LNCaP clone FGC (cell line): ENCODE data around the gene CCDC174.
"Not testable (repeated sequence)": the region's sequence is repeated elsewhere in the genome, so short reads cannot be mapped to it uniquely, and the experiment has no call there.

ENCODE experiments used
- DNase-seq: peaks from one replicate; pipeline ENCODE4 v3.0.0-alpha.2; 2011; ENCODE audit warnings: low read depth
- H3K4me3 ChIP-seq: 2 replicates; pipeline ENCODE4 v1.5.1; 2011; ENCODE audit warnings: mild to moderate bottlenecking, low read depth, low read length, control low read depth
- TF ChIP-seq, protein P1 (sequence below): IDR thresholded peaks from 2 replicates; pipeline ENCODE4 v1.5.1; 2012; ENCODE audit warnings: mild to moderate bottlenecking; ENCODE audit not compliant: control insufficient read depth, insufficient read depth; ENCODE audit errors: extremely low read depth

Gene CCDC174

DNA sequence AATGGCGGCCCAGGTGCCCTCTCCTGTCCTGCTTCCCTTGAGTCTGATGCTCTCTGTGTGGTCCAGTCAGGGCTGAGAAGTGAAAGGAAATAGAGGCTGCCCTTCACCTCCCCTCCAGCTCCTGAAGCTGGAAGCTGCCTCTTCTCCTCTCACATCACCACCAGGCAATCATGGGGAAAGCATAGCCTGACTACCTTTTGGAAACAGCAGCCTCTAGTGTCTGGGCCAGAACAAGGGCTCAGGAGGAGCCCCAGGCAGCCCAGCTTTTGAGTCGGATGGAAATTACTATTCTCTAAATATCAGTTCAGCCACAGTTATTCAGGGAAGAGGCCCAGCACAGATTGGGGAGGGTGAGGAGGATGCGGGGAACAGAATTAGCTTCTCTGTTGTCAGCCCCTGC is 43.3 kb upstream of the CCDC174 start:
- no peak overlapping the region for H3K4me3 ChIP-seq
- TF ChIP-seq, protein P1, sequence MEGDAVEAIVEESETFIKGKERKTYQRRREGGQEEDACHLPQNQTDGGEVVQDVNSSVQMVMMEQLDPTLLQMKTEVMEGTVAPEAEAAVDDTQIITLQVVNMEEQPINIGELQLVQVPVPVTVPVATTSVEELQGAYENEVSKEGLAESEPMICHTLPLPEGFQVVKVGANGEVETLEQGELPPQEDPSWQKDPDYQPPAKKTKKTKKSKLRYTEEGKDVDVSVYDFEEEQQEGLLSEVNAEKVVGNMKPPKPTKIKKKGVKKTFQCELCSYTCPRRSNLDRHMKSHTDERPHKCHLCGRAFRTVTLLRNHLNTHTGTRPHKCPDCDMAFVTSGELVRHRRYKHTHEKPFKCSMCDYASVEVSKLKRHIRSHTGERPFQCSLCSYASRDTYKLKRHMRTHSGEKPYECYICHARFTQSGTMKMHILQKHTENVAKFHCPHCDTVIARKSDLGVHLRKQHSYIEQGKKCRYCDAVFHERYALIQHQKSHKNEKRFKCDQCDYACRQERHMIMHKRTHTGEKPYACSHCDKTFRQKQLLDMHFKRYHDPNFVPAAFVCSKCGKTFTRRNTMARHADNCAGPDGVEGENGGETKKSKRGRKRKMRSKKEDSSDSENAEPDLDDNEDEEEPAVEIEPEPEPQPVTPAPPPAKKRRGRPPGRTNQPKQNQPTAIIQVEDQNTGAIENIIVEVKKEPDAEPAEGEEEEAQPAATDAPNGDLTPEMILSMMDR, result 0 out of 2 replicates have a peak, but pooled peaks have one; percentile 10
- no peak for DNase-seq

DNA sequence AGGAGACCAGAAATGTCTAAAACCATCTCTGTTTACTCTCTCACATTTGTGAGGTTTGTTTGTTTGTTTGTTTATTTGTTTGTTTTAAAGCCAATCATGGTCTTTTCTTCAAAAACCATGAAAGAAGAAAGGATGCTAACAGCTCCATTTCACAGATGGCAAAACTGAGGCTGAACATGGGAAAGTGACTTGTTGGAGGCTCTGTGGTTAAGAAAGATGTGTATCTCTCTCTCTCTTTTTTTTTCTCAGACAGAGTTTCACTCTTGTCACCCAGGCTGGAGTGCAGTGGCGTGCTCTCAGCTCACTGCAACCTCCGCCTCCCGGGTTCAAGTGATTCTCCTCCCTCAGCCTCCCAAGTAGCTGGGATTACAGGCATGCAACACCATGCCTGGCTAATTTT is 42.5 kb upstream of the CCDC174 start:
- not testable (repeated sequence) for DNase-seq, H3K4me3 ChIP-seq

DNA sequence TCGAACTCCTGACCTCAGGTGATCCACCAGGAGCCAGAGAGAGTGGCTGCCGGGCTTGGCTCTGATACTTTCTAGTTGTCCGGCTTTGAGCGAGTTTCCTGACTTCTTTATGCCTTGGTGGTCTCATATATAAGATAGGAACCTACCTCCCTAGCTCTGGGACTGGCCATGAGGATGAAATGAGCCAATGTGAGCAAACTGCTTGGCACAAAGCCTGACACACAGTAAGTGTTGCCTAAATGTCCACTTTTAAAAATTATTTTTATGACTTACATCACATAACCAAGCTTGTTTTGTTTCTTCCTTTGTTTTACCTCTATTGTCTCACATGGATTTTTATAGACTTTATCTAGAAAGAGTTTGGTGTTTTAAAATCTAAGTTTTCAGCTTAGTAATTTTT is 42.1 kb upstream of the CCDC174 start:
- no peak for DNase-seq
- TF ChIP-seq, protein P1, result no peak
- no peak overlapping the region for H3K4me3 ChIP-seq

DNA sequence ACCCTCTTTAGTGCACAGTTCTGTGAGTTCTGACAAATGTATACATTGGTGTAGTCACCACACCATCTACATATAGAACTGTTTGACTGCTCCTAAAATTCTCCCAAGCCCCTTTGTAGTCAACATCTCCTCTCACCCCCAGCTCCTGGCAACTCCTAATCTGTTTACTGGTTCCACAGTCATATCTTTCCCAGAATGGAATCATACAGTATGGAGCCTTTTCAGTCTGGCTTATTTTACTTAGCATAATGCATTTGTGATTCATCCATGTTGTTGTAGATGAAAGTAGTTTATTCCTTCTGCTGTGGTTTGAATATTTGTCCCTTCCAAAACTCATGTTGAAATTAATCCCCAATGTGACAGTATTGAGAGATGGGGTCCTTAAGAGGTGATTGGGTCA is 41.6 kb upstream of the CCDC174 start:
- no peak overlapping the region for H3K4me3 ChIP-seq
- DNase-seq, result no peak
- TF ChIP-seq, protein P1, result no peak

DNA sequence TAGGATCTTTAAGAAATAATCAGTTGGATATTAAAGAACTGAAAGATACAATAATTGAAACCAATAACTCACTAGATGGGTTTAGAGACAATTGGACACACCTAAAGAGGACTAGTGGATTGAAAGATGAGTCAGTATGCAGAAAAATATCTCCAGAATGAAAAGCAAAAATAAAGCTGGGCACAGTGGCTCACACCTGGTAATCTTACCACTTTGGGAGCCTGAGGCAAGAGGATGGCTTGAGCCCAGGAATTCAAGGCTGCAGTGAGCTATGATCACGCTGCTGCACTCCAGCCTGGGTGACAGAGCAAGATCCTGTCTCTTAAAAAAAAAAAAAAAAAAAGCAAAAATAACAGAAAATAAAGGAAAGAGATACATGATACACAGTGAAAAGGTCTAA is 37.4 kb upstream of the CCDC174 start:
- TF ChIP-seq, protein P1, result no peak
- DNase-seq, result no peak
- H3K4me3 ChIP-seq, result no peak overlapping the region

DNA sequence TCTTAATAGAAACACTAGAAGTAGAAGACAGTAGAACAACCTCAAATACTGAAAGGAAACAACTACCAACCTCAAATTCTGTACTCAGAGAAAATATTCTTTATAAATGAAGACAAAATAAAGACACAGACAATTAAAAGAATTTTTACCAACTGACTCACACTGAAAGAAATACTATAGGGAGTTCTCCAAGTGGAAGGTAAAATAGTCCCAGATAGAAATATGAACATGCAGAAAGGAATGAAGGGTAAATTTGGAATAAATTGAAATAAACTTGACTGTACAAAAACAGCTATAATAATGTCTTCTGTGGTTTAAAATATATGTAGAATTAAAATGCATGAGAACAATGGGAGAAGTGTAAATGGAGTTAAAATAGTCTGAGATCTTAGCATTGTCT is 36.7 kb upstream of the CCDC174 start:
- no peak overlapping the region for H3K4me3 ChIP-seq
- TF ChIP-seq, protein P1, result no peak
- DNase-seq, result no peak

DNA sequence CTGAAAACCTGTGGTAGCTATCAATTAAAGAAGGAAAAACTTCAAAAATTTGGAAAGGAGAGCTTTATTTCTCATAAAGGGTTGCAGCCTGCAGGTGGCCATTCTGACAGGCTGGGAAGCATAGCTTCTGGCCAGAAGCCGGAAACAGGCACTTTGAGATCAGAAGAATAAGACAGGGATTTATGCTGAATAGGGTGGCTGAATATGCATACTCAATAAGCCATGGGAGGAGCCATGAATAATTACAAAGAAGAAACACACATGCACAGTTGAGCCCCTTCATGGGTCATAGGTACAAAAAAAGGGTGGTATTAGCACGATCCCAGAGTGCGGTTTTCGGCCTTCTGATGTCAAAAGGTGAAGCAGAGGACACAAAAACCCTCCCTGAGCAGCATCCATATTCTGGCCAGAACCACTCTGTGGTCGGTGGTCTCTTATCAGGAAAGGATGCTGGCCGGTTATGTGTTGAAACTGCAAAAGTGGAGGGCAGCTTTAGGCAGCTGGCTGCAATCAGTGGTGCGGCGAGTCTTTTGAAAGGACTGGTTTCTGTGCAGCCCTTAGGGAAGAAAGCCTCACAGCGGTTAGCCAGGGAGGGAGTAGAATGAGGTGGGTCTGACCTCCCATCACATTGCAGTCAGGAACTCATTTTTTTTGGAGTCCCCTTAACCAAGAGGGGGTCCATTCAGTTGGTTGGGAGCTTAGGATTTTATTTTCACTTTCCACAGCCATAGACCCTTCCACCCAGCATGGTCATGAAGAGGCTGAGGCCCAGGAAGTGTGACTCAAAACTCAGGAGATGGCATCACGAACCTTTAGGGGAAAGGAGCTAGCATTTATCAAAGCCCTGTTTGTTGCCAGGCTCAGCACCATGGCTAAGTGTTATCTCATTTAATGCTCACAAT is 34.7 kb upstream of the CCDC174 start:
- no peak overlapping the region for H3K4me3 ChIP-seq
- TF ChIP-seq, protein P1, result no peak
- no peak for DNase-seq
